HepG2 (cell line): ENCODE measurements around the gene FZD7. TPM values are rescaled to one million over a fixed set of nuclear protein-coding genes. Genes with fewer than 3 reads are reported as not detected.

Experiments
- ATAC-seq: fragments of 200-7000 bp; cut with Tn5 transposase; 3 replicates; pipeline ENCODE4 v1.9.1; 2020; ENCODE audit warnings: mild to moderate bottlenecking, moderate library complexity
- BruUV-seq: library from RNA; stranded (reverse); fragments of 400-500 nt; replicated peaks from 2 replicates; lab custom pipeline; 2021; lab: Mats Ljungman, UMichigan
- CTCF ChIA-PET: fragments of 300-600 bp; formaldehyde crosslinking; extraction: SDS; loops from one replicate; lab custom pipeline; 2021; ENCODE audit warnings: low total read pairs, inconsistent platforms, low intra/inter-chr PET ratio; lab: Yijun Ruan, JAX
- POLR2A ChIA-PET: fragments of 350-600 bp; sonication (Branson Sonifier 250); formaldehyde crosslinking; loops from one replicate; lab custom pipeline; 2020; ENCODE audit warnings: antibody characterized with exemption, inconsistent platforms; lab: Yijun Ruan, JAX
- DNase-seq: peaks from one replicate; pipeline ENCODE4 v3.0.0-alpha.2; 2015; ENCODE audit warnings: low spot score
- FAIRE-seq: peaks from 3 replicates; lab custom pipeline; 2011; peaks lifted over from hg19 to GRCh38; lab: Jason Lieb, UNC
- H2AFZ ChIP-seq: one replicate; pipeline ENCODE4 v1.6.1; 2011; ENCODE audit warnings: low read length, inconsistent platforms
- H3K27ac ChIP-seq: fragments of 300-600 bp; 3 replicates; pipeline ENCODE4 v1.8.0; 2011; ENCODE audit warnings: mixed run types, mild to moderate bottlenecking, mixed read lengths, low read length, inconsistent platforms; ENCODE audit not compliant: insufficient read depth; ENCODE audit errors: extremely low read length
- H3K27me3 ChIP-seq, 2 experiments: fragments of 200-600 bp in 1 of 2; 2 replicates in 1 of 2; 3 replicates in 1 of 2; pipeline versions ENCODE4 v1.6.0 to v1.8.0; 2011; ENCODE audit warnings: low read length in 2 of 2, mild to moderate bottlenecking in 2 of 2, moderate library complexity in 2 of 2, inconsistent platforms in 1 of 2; ENCODE audit not compliant: insufficient read depth in 2 of 2, control insufficient read depth in 1 of 2
- H3K36me3 ChIP-seq, 2 experiments: fragments of 200-600 bp in 1 of 2; replicated peaks in 1 of 2; 2 replicates in 1 of 2; 3 replicates in 1 of 2; pipeline versions ENCODE4 v1.5.1 to v1.8.0; 2011; ENCODE audit warnings: low read length in 2 of 2, inconsistent platforms in 1 of 2; ENCODE audit not compliant: insufficient read depth in 2 of 2, control insufficient read depth in 1 of 2
- H3K4me1 ChIP-seq: 2 replicates; pipeline ENCODE4 v1.5.1; 2012; ENCODE audit warnings: low read length, inconsistent platforms; ENCODE audit not compliant: insufficient read depth
- H3K4me2 ChIP-seq: 2 replicates; pipeline ENCODE4 v1.6.0; 2011; ENCODE audit warnings: low read depth, low read length, inconsistent platforms
- H3K4me3 ChIP-seq, 3 experiments: fragments of 200-600 bp in 1 of 3; sonication (generic), shearing (Covaris generic) in 1 of 3; replicated peaks in 1 of 3; 2 replicates each; pipeline ENCODE4 v1.5.1; 2011 to 2016; ENCODE audit warnings: low read length in 3 of 3, inconsistent platforms in 2 of 3, low read depth in 2 of 3, mild to moderate bottlenecking in 2 of 3, control low read depth in 1 of 3, mixed read lengths in 1 of 3; ENCODE audit not compliant: insufficient read depth in 1 of 3
- H3K79me2 ChIP-seq: one replicate; pipeline ENCODE4 v1.6.1; 2011; ENCODE audit warnings: low read length, inconsistent platforms; ENCODE audit not compliant: insufficient read depth
- H3K9ac ChIP-seq: 2 replicates; pipeline ENCODE4 v1.6.0; 2011; ENCODE audit warnings: mild to moderate bottlenecking, low read depth, low read length, inconsistent platforms; ENCODE audit not compliant: insufficient read depth
- H3K9me3 ChIP-seq: 2 replicates; pipeline ENCODE4 v1.5.1; 2012; ENCODE audit warnings: mild to moderate bottlenecking, low read length
- H4K20me1 ChIP-seq: 2 replicates; pipeline ENCODE4 v1.6.0; 2011; ENCODE audit warnings: inconsistent platforms, mild to moderate bottlenecking, low read length, moderate library complexity; ENCODE audit not compliant: insufficient read depth
- FOXC1 ChIP-seq: sonication (generic); formaldehyde crosslinking; IDR thresholded peaks from 2 replicates; pipeline ENCODE4 v1.8.0; 2022; ENCODE audit warnings: mild to moderate bottlenecking, missing genetic modification reagents, borderline replicate concordance
- KDM5B ChIP-seq: sonication (generic); formaldehyde crosslinking; IDR thresholded peaks from 2 replicates; pipeline ENCODE4 v1.4.0; 2020; ENCODE audit warnings: missing genetic modification reagents, mild to moderate bottlenecking, borderline replicate concordance
- KLF16 ChIP-seq, 2 experiments: sonication (generic) in 1 of 2; formaldehyde crosslinking in 1 of 2; IDR thresholded peaks; 2 replicates each; pipeline versions ENCODE4 v1.6.1 to v1.8.0; 2016 to 2023; ENCODE audit warnings: missing genetic modification reagents in 2 of 2, missing compliant biosample characterization in 1 of 2
- TCF12 ChIP-seq, 2 experiments: fragments of 450-650 bp in 1 of 2; sonication (generic) in 1 of 2; formaldehyde crosslinking in 1 of 2; IDR thresholded peaks; 2 replicates each; pipeline versions ENCODE4 v1.6.1 to v1.8.0; 2017 to 2022; ENCODE audit warnings: antibody characterized with exemption in 1 of 2, mild to moderate bottlenecking in 1 of 2, missing genetic modification reagents in 1 of 2, moderate library complexity in 1 of 2
- TRIM24 ChIP-seq: sonication (generic); formaldehyde crosslinking; IDR thresholded peaks from 2 replicates; pipeline ENCODE4 v1.8.0; 2022; ENCODE audit warnings: mild to moderate bottlenecking, missing genetic modification reagents
- ZBTB42 ChIP-seq: sonication (generic); formaldehyde crosslinking; IDR thresholded peaks from 2 replicates; pipeline ENCODE4 v1.5.0; 2020; ENCODE audit warnings: mild to moderate bottlenecking, missing genetic modification reagents
- ZFX ChIP-seq: sonication (generic); formaldehyde crosslinking; IDR thresholded peaks from 2 replicates; pipeline ENCODE4 v1.4.0; 2020; ENCODE audit warnings: mild to moderate bottlenecking, low read depth, missing genetic modification reagents, moderate library complexity
- ZNF501 ChIP-seq: sonication (generic); formaldehyde crosslinking; IDR thresholded peaks from 2 replicates; pipeline ENCODE4 v1.5.1; 2020; ENCODE audit warnings: mild to moderate bottlenecking, moderate library complexity, missing genetic modification reagents
- ZNF616 ChIP-seq: sonication (generic); formaldehyde crosslinking; IDR thresholded peaks from 2 replicates; pipeline ENCODE4 v1.5.0; 2020; ENCODE audit warnings: low read depth, mild to moderate bottlenecking, missing genetic modification reagents
- ZNF850 ChIP-seq: sonication (generic); formaldehyde crosslinking; conservative IDR thresholded peaks from 2 replicates; pipeline ENCODE4 v1.9.0; 2021; ENCODE audit warnings: mild to moderate bottlenecking, missing genetic modification reagents
- WGBS: methylation state at CpG from one replicate; pipeline ENCODE4 v1.1.6; 2017; ENCODE audit warnings: low lambda C conversion rate; 5-methylcytosine and 5-hydroxymethylcytosine counted together
- in situ Hi-C: cut with HindIII; loops from 2 replicates; pipeline ENCODE4 v1.10.0; 2017; ENCODE audit warnings: low pct_unique_long_range_greater_than_20kb; ENCODE audit not compliant: extremely low pct_ligation_motif_present
- intact Hi-C: fragments of 100-400 bp; cut with micrococcal nuclease; formaldehyde crosslinking; loops from one replicate; pipeline ENCODE4 v1.10.0; 2022; ENCODE audit not compliant: unreplicated experiment
- polyA plus RNA-seq, 8 experiments: library from polyadenylated mRNA; depleted of rRNA in 3 of 8; stranded (reverse) in 7 of 8; unstranded in 1 of 8; fragments of >200 nt; fragmentation: Illumina TruSeq in 4 of 8; extraction: Trizol in 4 of 8; gene quantifications; 2 replicates each; pipeline versions ENCODE4 v1.2.1 to v1.2.3, GENCODE V29; 2011 to 2016; ENCODE audit warnings: low read depth in 4 of 8, missing spikeins in 1 of 8, mixed read lengths in 1 of 8; ENCODE audit not compliant: insufficient read depth in 1 of 8
- total RNA-seq, 5 experiments: library from RNA; depleted of rRNA; stranded (reverse); fragments of >200 nt; fragmentation: Illumina TruSeq; extraction: Trizol; gene quantifications; 2 replicates each; pipeline ENCODE4 v1.2.3, GENCODE V29; 2016; ENCODE audit warnings: low read depth in 1 of 5
- TF ChIP-seq, protein P1 (sequence below): IDR thresholded peaks from 2 replicates; pipeline ENCODE4 v1.6.1; 2016; ENCODE audit warnings: mild to moderate bottlenecking
- TF ChIP-seq, protein P2 (sequence below): sonication (generic); formaldehyde crosslinking; IDR thresholded peaks from 2 replicates; pipeline ENCODE4; 2020; ENCODE audit warnings: missing genetic modification reagents, mild to moderate bottlenecking, borderline replicate concordance

Gene FZD7
- total and polyA plus RNA-seq, 2 of the 13 experiments (the other 11 are each of a cell fraction or from before 2014, with no cell fraction given), result 0.13 to 0.38 TPM

DNA sequence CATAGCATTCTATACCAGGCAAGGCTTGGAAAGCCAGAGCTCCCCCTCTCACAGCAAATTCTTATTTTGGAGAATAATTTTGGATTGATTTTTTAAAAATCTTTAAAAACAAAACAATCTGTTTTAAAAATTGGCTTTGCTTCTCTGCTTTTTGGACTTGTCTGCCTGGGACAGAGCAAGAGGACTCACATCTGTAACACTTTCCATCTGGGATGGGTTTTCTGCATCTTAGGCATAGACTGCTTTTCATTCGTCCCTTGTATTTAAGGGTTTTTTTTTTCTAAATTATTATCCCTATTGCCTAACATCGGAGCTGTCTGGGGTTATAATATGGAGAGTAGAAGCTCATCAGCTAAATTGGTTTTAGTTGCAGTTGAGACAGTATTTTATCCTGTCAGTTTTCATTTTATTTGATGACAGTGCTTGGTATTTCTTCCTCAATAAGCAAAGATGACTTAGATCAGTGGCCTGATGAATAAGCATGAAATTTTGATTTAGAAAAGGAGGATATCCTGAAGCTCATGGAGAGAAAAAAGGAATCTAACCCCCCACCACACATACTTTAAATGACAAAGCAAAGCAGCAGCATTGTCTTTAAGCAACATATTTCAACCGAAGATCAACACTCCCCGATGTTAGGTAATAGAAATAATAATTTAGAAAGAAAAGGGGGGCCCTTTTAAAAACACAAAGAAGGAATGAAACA lies 2.3 kb upstream of the FZD7 start:
- TF ChIP-seq ZBTB42 (CRISPR knock-in tag) (no peak), TRIM24 (CRISPR knock-in tag) (no peak), KDM5B (no peak), KLF16 (CRISPR knock-in tag; IDR thresholded peaks at IDR 0.05) (no peak)
- TF ChIP-seq, protein P1, sequence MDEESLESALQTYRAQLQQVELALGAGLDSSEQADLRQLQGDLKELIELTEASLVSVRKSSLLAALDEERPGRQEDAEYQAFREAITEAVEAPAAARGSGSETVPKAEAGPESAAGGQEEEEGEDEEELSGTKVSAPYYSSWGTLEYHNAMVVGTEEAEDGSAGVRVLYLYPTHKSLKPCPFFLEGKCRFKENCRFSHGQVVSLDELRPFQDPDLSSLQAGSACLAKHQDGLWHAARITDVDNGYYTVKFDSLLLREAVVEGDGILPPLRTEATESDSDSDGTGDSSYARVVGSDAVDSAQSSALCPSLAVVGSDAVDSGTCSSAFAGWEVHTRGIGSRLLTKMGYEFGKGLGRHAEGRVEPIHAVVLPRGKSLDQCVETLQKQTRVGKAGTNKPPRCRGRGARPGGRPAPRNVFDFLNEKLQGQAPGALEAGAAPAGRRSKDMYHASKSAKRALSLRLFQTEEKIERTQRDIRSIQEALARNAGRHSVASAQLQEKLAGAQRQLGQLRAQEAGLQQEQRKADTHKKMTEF, result no peak
- in situ Hi-C loops (no loop called here), intact Hi-C loops (no loop called here)
- no peak overlapping the region for H2AFZ ChIP-seq
- no peak for ATAC-seq
- peaks cover 13% of the 10 kb centered on the region for H3K4me1 ChIP-seq
- H3K4me2 ChIP-seq, result no peak overlapping the region
- no peak overlapping the region for H3K9ac ChIP-seq
- DNase-seq, result no peak
- H3K27me3 ChIP-seq, result peaks cover 2 to 40% of the 10 kb centered on the region in 2 experiments; a peak in 4 of 5 replicates
- no peak overlapping the region for H3K4me3 ChIP-seq
- no peak overlapping the region for H3K27ac ChIP-seq
- 70% methylated on average over 4 of the region's 4 CpGs for WGBS
- POLR2A ChIA-PET, result no interaction called here
- no peak for FAIRE-seq
- CTCF ChIA-PET, result no interaction called here
- H4K20me1 ChIP-seq, result no peaks in the 10 kb centered on the region
- H3K36me3 ChIP-seq, result no peaks in the 10 kb centered on the region
- no peaks in the 10 kb centered on the region for H3K79me2 ChIP-seq
- no TSS peak for BruUV-seq
- H3K9me3 ChIP-seq, result no peaks in the 10 kb centered on the region

DNA sequence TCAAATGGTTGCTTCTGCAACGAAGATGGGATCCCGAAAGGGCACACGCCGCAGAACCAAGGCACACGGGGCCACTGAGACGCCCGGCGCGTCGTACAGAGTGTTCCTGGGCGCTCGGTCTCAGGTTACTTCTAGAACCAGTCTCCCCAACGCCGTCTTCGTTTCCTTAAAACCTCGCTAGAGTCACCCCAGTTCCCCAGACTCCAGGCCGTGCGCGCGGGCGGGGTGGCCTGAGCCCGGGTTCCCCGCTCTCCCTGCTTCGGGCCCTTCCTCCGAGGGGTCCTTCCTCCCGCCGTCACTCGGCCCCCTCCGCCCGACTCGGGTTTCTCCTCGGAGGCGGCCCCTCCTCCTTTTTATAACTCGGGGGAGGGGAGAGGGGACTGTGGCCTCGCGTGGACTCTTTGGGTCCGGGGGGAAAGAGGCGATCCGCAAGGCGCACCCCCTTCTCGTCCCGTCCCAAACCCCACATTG lies 774 bp upstream of the FZD7 start:
- BruUV-seq, result no TSS peak
- FAIRE-seq, result no peak
- Histone ChIP-seq H3K79me2 (no peaks in the 10 kb centered on the region), H3K27ac (no peak overlapping the region), H3K9me3 (no peaks in the 10 kb centered on the region), H3K27me3 (peaks cover 2 to 49% of the 10 kb centered on the region in 2 experiments; a peak in 4 of 5 replicates), H2AFZ (peak overlapping the region; percentile 91), H3K4me1 (peaks cover 13% of the 10 kb centered on the region), H3K4me2 (peak overlapping the region; percentile 100), H3K4me3 (peak overlapping the region; percentile 58 to 86 (median 72)), H4K20me1 (no peaks in the 10 kb centered on the region), H3K9ac (peak overlapping the region; percentile 44; the same call in 1 of the 2 replicates), H3K36me3 (no peaks in the 10 kb centered on the region)
- ChIA-PET CTCF (no interaction called here), POLR2A (no interaction called here)
- ATAC-seq, result peak; percentile 33
- in situ Hi-C loops (no loop called here), intact Hi-C loops (no loop called here)
- no peak for DNase-seq
- 7% methylated on average over 42 of the region's 42 CpGs for WGBS
- TF ChIP-seq FOXC1 (CRISPR knock-in tag), result no peak
- peak; percentile 23; the same call in 1 of the 2 replicates for TF ChIP-seq KDM5B
- TF ChIP-seq ZNF850 (CRISPR knock-in tag), result no peak
- TF ChIP-seq ZNF616 (CRISPR knock-in tag), result 0 out of 2 replicates have a peak, but pooled peaks have one; percentile 48
- TF ChIP-seq, protein P2, sequence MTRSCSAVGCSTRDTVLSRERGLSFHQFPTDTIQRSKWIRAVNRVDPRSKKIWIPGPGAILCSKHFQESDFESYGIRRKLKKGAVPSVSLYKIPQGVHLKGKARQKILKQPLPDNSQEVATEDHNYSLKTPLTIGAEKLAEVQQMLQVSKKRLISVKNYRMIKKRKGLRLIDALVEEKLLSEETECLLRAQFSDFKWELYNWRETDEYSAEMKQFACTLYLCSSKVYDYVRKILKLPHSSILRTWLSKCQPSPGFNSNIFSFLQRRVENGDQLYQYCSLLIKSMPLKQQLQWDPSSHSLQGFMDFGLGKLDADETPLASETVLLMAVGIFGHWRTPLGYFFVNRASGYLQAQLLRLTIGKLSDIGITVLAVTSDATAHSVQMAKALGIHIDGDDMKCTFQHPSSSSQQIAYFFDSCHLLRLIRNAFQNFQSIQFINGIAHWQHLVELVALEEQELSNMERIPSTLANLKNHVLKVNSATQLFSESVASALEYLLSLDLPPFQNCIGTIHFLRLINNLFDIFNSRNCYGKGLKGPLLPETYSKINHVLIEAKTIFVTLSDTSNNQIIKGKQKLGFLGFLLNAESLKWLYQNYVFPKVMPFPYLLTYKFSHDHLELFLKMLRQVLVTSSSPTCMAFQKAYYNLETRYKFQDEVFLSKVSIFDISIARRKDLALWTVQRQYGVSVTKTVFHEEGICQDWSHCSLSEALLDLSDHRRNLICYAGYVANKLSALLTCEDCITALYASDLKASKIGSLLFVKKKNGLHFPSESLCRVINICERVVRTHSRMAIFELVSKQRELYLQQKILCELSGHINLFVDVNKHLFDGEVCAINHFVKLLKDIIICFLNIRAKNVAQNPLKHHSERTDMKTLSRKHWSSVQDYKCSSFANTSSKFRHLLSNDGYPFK (CRISPR knock-in tag), result 0 out of 2 replicates have a peak, but pooled peaks have one; percentile 46
- peak; percentile 30; the same call in 1 of the 2 replicates for TF ChIP-seq ZFX (CRISPR knock-in tag)
- TF ChIP-seq TCF12 (IDR thresholded peaks at IDR 0.05), result no peak
- no peak for TF ChIP-seq TCF12 (CRISPR knock-in tag; IDR thresholded peaks at IDR 0.05)
- peak; percentile 60; the same call in 1 of the 2 replicates for TF ChIP-seq ZNF501 (CRISPR knock-in tag)
